ENCODE results near the gene FUOM.

Gene FUOM

GRCh38 chr10:133396035-133396624 is 38.3 kb upstream of the FUOM start:
- TF ChIP-seq CTCF (IDR thresholded peaks at IDR 0.05; ENCODE audit: insufficient read depth, low read length) (no peak), GABPA (IDR thresholded peaks at IDR 0.05; ENCODE audit: low read depth) (no peak), REST (IDR thresholded peaks at IDR 0.05; ENCODE audit: insufficient replicate concordance, low read depth) (no peak), POLR2AphosphoS5 (IDR thresholded peaks at IDR 0.05; ENCODE audit: low read depth) (peak; percentile 30; the same call in 1 of the 2 replicates)
- Histone ChIP-seq H3K27me3 (ENCODE audit: insufficient read depth, poor library complexity, severe bottlenecking) (no peaks in the 10 kb centered on the region), H3K27ac (replicated peaks) (no peak overlapping the region), H3K4me3 (replicated peaks; ENCODE audit: insufficient read depth, low read length) (no peak overlapping the region)
- no peak for DNase-seq (ENCODE audit: low read depth in 1 of 2, low spot score in 1 of 2)

- TF ChIP-seq POLR2AphosphoS5 (IDR thresholded peaks at IDR 0.05; ENCODE audit: low read depth): no peak; the same call in 1 of the 2 replicates
- TF ChIP-seq CTCF (IDR thresholded peaks at IDR 0.05; ENCODE audit: insufficient read depth, low read length): no peak
- TF ChIP-seq GABPA (IDR thresholded peaks at IDR 0.05; ENCODE audit: low read depth): no peak
- TF ChIP-seq REST (IDR thresholded peaks at IDR 0.05; ENCODE audit: insufficient replicate concordance, low read depth): no peak
- TF ChIP-seq SPI1 (IDR thresholded peaks at IDR 0.05; ENCODE audit: borderline replicate concordance, low read depth): no peak
- no peaks in the 10 kb centered on the region for H3K27me3 ChIP-seq (ENCODE audit: insufficient read depth, poor library complexity, severe bottlenecking)
Measured at GRCh38 chr10:133394801-133395221, 37.0 kb upstream of the FUOM start.

GRCh38 chr10:133394064-133394663 is 36.3 kb upstream of the FUOM start, which contains the start of gene MTG1:
Gene MTG1 (plus strand): TSS chr10:133394157. CDS start chr10:133394221, 64 bp downstream.
- peak; percentile 91 to 95 for DNase-seq (ENCODE audit: low read depth in 1 of 2, low spot score in 1 of 2)
- no peak for TF ChIP-seq CTCF (IDR thresholded peaks at IDR 0.05; ENCODE audit: insufficient read depth, low read length)
- TF ChIP-seq GABPA (IDR thresholded peaks at IDR 0.05; ENCODE audit: low read depth): peak; percentile 94
- peak; percentile 95 for TF ChIP-seq POLR2AphosphoS5 (IDR thresholded peaks at IDR 0.05; ENCODE audit: low read depth)
- no peak for TF ChIP-seq REST (IDR thresholded peaks at IDR 0.05; ENCODE audit: insufficient replicate concordance, low read depth)
- TF ChIP-seq SPI1 (IDR thresholded peaks at IDR 0.05; ENCODE audit: borderline replicate concordance, low read depth): no peak
- peak within 1 kb of the TSS; percentile 98 for H3K27ac ChIP-seq (replicated peaks)
- H3K4me3 ChIP-seq (replicated peaks; ENCODE audit: insufficient read depth, low read length): peak within 1 kb of the TSS; percentile 70
- no peaks in the 10 kb centered on the region for H3K27me3 ChIP-seq (ENCODE audit: insufficient read depth, poor library complexity, severe bottlenecking)

More at GRCh38 chr10:133394801-133395221, 37.0 kb upstream of the FUOM start:
- Histone ChIP-seq H3K4me3 (replicated peaks; ENCODE audit: insufficient read depth, low read length) (peak overlapping the region; percentile 70), H3K27ac (replicated peaks) (peak overlapping the region; percentile 98)
- DNase-seq (ENCODE audit: low read depth in 1 of 2, low spot score in 1 of 2): no peak
